ENCODE data around the gene UBA1. TPM values are rescaled to one million over a fixed set of nuclear protein-coding genes. Genes with fewer than 3 reads are reported as not detected.

UBA1 gene
- polyA plus RNA-seq, 1 donor (not counting 4 experiments of a cell fraction or from before 2014, with no cell fraction given) = 236 TPM

DNA sequence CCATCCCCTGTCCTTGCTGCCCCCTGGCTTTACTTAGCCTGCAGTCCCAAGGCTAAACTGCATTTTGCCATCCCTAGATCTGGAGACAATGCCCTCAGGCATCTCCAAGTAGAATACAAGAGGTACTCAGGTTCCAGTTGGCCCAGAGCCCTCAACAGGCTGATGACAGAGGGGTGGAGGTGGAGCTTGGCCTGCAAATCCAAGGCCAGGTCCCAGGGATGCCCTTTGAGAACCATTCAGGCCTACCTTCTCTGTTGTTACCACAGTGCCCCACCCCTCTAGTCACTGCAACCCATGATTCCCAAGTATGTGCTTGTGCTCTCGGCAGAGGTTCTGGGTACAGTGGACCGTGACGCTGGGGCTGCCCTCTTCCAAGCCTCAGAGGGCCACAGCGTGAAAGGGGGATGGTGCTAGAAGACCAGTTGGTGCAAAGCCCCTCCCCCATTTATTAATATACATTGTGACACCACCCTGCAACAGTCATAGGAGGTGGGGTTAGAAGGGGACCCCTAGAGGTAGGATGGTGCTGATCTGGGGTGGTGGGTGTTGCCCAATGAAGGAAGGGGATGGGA, 6.4 kb upstream of the UBA1 start:
- dilution Hi-C loops (cut with MboI; ENCODE audit: extremely low pct_ligation_motif_present, low sequenced_read_pairs) = no loop called here
- TF ChIP-seq, protein P1, sequence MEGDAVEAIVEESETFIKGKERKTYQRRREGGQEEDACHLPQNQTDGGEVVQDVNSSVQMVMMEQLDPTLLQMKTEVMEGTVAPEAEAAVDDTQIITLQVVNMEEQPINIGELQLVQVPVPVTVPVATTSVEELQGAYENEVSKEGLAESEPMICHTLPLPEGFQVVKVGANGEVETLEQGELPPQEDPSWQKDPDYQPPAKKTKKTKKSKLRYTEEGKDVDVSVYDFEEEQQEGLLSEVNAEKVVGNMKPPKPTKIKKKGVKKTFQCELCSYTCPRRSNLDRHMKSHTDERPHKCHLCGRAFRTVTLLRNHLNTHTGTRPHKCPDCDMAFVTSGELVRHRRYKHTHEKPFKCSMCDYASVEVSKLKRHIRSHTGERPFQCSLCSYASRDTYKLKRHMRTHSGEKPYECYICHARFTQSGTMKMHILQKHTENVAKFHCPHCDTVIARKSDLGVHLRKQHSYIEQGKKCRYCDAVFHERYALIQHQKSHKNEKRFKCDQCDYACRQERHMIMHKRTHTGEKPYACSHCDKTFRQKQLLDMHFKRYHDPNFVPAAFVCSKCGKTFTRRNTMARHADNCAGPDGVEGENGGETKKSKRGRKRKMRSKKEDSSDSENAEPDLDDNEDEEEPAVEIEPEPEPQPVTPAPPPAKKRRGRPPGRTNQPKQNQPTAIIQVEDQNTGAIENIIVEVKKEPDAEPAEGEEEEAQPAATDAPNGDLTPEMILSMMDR (optimal IDR thresholded peaks at IDR 0.05 in 1 of 3, IDR thresholded peaks at IDR 0.05 in 1 of 3, conservative IDR thresholded peaks at IDR 0.05 in 1 of 3; ENCODE audit: extremely low read depth in 1 of 3, insufficient read depth in 2 of 3, low read length in 3 of 3) = no peak
- TF ChIP-seq EZH2 (IDR thresholded peaks at IDR 0.05; ENCODE audit: low read length) = no peak
- no peak for FAIRE-seq
- no peak overlapping the region for H2AFZ ChIP-seq (ENCODE audit: control insufficient read depth, low read length)
- H3K9me1 ChIP-seq (ENCODE audit: control insufficient read depth, extremely low read depth, insufficient read depth, low read length) = no peaks in the 10 kb centered on the region
- H3K4me2 ChIP-seq (ENCODE audit: control insufficient read depth, extremely low read depth, insufficient read depth, low read depth, low read length) = no peak overlapping the region
- H3K36me3 ChIP-seq (ENCODE audit: control insufficient read depth in 2 of 2, extremely low read depth in 1 of 2, insufficient read depth in 2 of 2, low read length in 2 of 2) = peaks cover 0 to 5% of the 10 kb centered on the region in 2 experiments
- no peaks in the 10 kb centered on the region for H3K9me3 ChIP-seq (ENCODE audit: control insufficient read depth, low read depth, low read length)
- no peak overlapping the region for H3K4me3 ChIP-seq (ENCODE audit: control insufficient read depth in 2 of 3, extremely low read depth in 1 of 3, insufficient read depth in 2 of 3, low read depth in 1 of 3, low read length in 3 of 3)
- H3K27me3 ChIP-seq (ENCODE audit: control insufficient read depth, extremely low read depth, insufficient read depth, low read length) = no peaks in the 10 kb centered on the region
- no peak overlapping the region for H3K9ac ChIP-seq (ENCODE audit: control insufficient read depth, extremely low read depth, insufficient read depth, low read length)
- peaks cover 7% of the 10 kb centered on the region for H3K79me2 ChIP-seq (ENCODE audit: control insufficient read depth, insufficient read depth, low read length)
- peaks cover 11% of the 10 kb centered on the region for H3K4me1 ChIP-seq (ENCODE audit: control insufficient read depth, extremely low read depth, insufficient read depth, low read length)
- H4K20me1 ChIP-seq (ENCODE audit: control insufficient read depth, extremely low read depth, insufficient read depth, low read length) = no peaks in the 10 kb centered on the region
- H3K27ac ChIP-seq (ENCODE audit: control insufficient read depth, insufficient read depth, low read length) = no peak overlapping the region
- DNase-seq (ENCODE audit: low read depth, low spot score) = no peak

DNA sequence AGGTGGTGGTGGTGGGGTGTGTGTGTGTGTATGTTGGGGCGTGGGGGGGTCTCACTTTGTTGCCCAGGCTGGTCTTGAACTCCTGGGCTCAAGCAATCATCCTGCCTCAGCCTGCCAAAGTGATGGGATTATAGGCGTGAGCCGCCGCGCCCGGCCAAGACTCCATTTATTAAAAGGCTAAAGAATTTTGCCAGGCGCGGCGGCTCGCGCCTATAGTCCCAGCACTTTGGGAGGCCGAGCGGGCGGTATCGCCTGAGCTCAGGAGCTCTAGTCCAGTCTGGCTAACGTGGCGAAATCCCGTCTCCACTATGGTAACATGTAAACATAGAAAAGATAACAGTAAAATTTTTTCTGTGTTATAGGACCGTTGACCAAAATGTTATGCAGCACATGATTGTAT, 3.7 kb upstream of the UBA1 start:
- Histone ChIP-seq H3K4me3 (ENCODE audit: control insufficient read depth in 2 of 3, extremely low read depth in 1 of 3, insufficient read depth in 2 of 3, low read depth in 1 of 3, low read length in 3 of 3) (no peak overlapping the region), H3K4me1 (ENCODE audit: control insufficient read depth, extremely low read depth, insufficient read depth, low read length) (peaks cover 25% of the 10 kb centered on the region), H3K4me2 (ENCODE audit: control insufficient read depth, extremely low read depth, insufficient read depth, low read depth, low read length) (peak overlapping the region; percentile 80), H3K9ac (ENCODE audit: control insufficient read depth, extremely low read depth, insufficient read depth, low read length) (no peak overlapping the region), H3K9me3 (ENCODE audit: control insufficient read depth, low read depth, low read length) (no peaks in the 10 kb centered on the region), H3K27me3 (ENCODE audit: control insufficient read depth, extremely low read depth, insufficient read depth, low read length) (no peaks in the 10 kb centered on the region), H3K27ac (ENCODE audit: control insufficient read depth, insufficient read depth, low read length) (no peak overlapping the region), H4K20me1 (ENCODE audit: control insufficient read depth, extremely low read depth, insufficient read depth, low read length) (no peaks in the 10 kb centered on the region), H3K36me3 (ENCODE audit: control insufficient read depth in 2 of 2, extremely low read depth in 1 of 2, insufficient read depth in 2 of 2, low read length in 2 of 2) (peaks cover 0 to 6% of the 10 kb centered on the region in 2 experiments), H2AFZ (ENCODE audit: control insufficient read depth, low read length) (no peak overlapping the region), H3K9me1 (ENCODE audit: control insufficient read depth, extremely low read depth, insufficient read depth, low read length) (no peaks in the 10 kb centered on the region), H3K79me2 (ENCODE audit: control insufficient read depth, insufficient read depth, low read length) (peaks cover 20% of the 10 kb centered on the region)
- TF ChIP-seq EZH2 (IDR thresholded peaks at IDR 0.05; ENCODE audit: low read length) = no peak
- TF ChIP-seq, protein P1 (optimal IDR thresholded peaks at IDR 0.05 in 1 of 3, IDR thresholded peaks at IDR 0.05 in 1 of 3, conservative IDR thresholded peaks at IDR 0.05 in 1 of 3; ENCODE audit: extremely low read depth in 1 of 3, insufficient read depth in 2 of 3, low read length in 3 of 3) = no peak
- no peak for FAIRE-seq
- no peak for DNase-seq (ENCODE audit: low read depth, low spot score)
- dilution Hi-C loops (cut with MboI; ENCODE audit: extremely low pct_ligation_motif_present, low sequenced_read_pairs) = no loop called here
